HG03439 (cell line): ENCODE results near the gene AHRR.
"Not testable (repeated sequence)": the region's sequence is repeated elsewhere in the genome, so short reads cannot be mapped to it uniquely, and the experiment has no call there.

ENCODE experiments used
- ATAC-seq: cut with Tn5 transposase; IDR thresholded peaks from one replicate; pipeline ENCODE4 v1.9.1; 2021; ENCODE audit warnings: mild to moderate bottlenecking, moderate library complexity; ENCODE audit not compliant: unreplicated experiment

AHRR gene

DNA sequence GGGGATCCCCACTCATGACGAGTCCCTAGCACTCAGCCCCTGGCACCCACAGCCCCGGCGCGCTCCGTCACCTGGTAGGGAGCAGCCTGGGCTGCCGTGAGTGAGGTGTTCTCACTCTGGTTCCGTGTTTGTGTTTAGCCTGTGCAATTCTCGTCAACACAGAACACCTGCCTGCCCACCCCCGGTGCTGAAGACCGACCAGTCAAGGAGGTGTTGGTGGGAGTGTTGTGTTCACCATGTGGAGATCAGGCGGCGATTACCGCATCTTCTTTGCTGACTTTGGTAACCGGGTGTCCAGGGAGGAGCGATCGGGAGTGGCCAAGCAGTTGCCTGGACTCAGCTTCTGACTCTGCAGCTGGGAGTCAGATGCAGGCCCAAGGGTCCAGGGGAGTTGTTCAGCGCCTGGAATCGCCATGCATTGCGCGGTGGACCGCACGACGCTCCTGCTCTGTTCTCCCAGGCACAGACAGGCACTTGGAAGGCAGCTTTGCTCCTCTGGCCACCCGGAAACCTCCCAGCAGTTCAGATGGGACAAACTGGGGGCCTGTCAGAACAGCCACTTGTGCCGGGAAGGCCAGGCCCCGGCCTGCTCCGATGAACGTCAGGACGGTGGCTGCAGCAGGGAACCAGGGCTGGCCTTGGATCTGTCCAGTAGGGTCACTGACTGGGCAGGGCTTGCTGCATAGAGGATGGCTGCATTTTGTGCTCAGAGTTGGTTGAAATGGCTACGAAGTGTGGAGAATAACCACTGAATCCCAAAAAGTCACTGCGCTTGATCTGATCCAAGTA lies 149.6 kb downstream of the AHRR start:
- ATAC-seq = no peak

DNA sequence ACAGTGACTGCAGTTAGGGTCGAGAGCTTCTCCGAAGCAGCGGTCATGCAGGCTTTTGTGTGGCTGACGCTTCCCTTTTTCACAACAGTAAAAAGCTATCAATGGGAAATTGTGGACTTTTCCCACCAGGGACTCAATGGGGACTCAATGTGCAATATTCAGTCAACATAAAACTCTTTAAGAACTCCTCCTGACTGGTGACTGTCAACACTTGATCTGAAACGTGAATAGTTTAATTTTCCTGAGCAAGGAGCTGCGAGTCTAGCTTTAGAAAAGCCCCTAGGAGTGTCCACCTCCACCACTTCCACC lies 150.2 kb downstream of the AHRR start:
- no peak for ATAC-seq

DNA sequence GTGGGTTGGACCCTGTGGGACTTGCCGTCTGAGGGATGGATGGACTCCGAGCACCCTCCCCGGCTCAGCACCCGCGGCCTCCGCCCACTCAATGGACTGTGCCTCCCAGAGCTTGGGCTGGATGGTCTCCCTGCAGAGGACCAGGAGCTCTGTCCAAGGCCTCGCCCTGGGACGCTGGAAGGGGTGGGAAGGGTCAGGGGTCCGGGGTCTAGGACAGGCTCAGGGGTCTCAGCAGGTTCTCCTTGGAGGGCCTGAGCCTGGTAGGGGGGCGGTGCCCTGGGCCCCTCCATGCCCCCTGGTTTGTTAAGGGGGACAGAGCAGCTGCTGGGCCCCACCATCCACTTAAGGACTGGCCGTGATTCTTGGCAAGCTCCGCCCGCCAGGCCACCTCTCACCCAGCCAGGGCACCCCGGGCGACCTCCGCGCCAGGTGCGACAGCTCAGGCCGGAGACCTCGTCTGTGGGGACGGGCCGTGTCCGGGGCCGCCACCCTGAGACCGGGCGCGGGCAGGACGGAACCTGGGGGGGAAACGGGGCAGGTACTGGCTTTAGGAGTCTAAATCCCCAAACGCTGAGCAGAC lies 150.7 kb downstream of the AHRR start:
- peak; percentile 20 for ATAC-seq

DNA sequence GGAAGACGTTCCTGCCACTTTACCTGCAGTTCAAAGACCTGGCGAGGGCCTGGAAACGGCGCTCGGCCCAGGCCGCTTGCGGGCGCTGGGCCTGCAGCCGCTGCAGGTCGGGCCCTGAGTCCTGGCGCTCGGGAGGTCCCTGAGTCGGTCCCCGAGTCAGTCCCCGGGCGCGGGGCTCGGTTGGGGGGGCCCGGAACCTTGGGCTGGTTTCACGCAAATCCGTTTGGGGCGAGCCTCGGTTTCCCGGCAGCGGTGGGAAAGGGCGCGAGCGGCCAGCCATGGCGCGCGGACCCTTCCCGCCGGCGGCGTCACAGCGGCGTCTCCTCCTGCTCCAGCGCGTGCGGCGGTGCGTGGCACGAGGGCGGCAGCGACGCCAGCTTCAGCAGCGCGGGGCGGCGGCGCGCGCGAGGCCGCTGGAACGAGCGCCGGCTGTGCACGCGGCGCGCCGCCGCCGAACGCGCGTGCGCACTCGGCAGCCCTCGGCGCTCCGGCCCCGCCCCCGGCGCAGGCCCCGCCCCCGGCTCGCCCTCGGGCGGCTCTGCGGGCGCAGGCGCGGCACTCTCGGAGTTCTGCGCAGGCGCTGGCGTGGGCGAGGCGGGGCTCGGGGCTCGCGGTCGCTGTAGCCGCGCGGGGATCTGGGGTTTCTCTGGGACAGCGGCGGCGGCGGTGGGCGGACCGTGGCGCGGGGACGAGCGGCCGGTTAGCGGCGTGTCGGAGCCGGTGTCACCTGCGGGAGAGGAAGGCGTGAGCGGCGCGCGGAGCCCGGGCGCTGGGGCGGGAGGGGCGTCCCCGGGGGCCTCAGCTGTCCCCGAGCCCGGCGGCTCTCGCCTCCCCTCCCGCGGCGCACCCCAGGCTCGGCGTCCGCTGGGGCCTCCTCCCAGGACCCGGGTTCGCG lies 151.4 kb downstream of the AHRR start:
- peak; percentile 73 for ATAC-seq

DNA sequence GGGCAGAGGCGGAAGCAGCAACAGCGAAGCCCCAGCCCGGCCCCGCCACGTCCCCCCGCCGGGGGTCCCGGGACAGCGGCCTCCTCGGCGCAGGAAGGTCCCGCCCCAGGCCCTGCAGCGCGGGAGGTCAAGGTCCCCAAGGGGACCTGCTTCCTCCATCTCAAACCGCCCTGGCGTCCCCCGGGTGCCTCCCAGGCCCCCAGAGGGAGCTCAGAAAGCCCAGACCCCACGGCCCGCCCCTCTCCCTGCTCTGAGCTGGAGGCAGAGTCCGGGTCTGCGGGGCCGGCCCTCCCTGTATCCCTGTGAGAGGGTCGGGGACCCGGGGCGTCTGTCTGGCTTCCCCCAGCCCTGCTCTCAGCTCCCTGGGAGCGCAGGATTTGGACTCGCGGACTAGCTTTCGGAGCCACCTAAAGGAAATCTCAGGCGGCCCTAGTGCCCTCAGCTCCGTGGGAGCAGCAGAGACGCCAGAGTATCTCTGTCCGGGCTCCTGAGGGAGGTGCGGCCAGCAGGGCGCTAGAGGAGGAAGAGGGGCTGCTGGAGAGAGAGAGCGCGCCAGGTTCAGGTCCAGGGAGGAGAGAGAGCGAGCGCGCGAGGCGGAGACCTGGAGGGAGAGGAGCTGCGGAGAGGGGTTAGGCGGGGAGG lies 152.2 kb downstream of the AHRR start:
- peak; percentile 24 for ATAC-seq

DNA sequence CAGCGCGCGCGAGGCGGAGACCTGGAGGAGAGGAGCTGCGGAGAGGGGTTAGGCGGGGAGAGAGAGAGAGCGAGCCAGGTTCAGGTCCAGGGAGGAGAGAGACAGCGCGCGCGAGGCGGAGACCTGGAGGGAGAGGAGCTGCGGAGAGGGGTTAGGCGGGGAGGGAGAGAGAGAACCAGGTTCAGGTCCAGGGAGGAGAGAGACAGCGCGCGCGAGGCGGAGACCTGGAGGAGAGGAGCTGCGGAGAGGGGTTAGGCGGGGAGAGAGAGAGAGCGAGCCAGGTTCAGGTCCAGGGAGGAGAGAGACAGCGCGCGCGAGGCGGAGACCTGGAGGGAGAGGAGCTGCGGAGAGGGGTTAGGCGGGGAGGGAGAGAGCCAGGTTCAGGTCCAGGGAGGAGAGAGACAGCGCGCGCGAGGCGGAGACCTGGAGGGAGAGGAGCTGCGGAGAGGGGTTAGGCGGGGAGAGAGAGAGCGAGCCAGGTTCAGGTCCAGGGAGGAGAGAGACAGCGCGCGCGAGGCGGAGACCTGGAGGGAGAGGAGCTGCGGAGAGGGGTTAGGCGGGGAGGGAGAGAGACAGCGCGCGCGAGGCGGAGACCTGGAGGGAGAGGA lies 152.8 kb downstream of the AHRR start:
- ATAC-seq = not testable (repeated sequence)

DNA sequence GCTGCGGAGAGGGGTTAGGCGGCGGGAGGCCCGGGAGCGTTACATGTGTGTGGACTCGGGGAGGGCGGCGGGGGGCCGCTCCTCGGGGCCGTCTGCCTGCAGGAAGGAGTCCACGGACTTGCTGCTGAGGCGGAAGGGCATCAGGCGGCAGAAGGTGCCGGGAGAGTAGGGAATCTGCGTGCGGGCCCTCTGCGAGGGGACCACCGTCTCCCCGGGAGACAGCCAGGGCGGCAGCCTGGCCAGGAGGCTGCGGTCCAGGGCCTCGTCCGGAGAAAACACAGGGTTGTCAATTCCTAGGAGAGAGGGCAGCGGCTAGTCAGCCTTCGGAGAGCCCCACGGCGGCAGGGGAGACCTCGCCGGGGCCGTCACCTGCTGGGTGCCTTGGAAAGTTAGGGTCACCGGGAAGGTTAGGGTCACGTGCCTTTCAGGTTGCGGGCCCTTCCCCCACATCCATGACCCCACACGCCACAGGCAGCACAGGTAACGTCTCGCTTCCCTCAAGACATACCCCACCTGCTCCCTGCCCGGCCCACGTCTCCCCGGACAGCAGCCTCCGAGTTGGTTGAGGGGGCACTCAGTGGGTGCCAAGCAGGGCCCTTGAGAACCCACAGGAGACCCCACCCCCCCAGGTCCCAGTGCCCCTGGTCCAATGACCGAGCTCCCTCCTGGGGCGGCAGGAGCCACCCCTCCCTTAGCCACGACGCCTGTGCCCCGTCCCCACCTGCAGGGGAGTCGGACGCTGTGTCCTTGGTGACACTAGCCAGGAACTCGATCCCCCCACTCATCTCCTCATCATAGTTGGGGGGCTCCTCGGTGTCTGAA lies 153.5 kb downstream of the AHRR start:
- no peak for ATAC-seq

DNA sequence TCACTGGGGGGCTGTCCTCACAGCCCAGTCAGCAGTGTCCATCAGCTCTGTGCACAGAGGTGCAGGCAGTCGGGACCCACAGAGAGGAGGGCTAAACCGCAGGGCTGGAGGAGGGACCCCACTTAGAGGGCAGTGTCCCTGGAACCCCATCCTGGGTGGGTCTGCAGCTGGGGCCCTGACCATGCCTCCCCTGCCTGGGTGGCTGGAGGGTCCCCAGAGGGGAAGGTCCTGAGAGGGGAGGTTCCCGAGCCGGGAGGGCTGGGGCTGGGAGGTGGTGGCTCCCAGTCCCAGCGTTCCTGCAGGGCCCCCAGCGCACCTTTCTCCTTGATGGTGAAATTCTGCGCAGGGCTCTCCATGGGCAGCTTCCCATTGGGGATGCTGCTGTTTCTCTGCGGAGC lies 154.2 kb downstream of the AHRR start:
- ATAC-seq = no peak

DNA sequence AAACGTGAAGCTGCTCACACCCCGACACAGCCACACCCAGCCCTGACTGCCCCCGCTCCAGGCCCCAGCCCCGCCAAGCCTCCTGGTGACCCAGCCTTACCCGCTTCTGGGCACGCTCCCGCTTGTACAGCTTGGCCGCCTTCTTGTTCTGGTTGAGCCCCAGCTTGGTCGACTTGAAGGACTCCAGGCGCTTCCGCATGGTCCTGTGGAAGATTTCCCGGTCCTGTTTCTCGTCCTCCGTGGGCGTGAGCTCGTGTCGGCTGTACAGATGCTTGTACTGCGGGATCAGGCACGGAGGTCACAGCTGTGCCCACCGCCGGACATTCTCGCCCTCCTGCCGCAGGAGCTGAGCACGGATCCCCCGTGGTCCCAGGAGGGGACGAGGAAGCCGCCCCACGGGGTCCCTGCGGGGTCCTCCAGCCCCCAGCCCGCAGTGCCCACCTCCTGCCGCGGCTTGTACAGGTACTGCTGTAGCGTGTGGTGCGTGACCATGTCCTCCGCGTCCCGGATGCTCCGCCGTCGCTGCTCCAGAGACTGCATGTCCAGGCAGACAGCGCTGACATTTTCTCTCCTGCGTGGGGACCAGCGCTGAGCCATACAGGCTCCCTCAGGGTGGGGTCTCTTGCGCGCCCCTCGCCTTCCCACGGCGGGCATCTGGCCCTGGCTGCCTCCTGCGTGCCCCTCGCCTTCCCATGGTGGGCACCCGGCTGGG lies 154.7 kb downstream of the AHRR start:
- no peak for ATAC-seq

DNA sequence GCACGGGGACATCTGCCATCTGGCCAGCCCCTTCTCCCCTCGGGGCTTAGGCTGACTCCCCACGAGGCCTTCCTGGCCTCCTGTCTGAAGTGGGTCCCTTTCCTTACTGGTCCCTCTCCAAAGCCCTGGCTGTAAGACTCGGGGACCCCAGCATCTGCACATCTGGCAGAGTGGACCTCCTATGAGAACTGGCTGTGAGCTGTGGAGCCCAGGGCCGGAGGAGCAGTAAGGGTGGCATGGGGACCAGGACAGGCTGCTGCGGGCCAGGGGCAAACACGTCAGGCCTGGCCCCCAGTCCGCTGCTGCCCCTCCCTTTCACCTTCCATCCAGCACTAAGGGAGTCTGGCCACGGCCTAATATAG lies 155.3 kb downstream of the AHRR start:
- no peak for ATAC-seq

DNA sequence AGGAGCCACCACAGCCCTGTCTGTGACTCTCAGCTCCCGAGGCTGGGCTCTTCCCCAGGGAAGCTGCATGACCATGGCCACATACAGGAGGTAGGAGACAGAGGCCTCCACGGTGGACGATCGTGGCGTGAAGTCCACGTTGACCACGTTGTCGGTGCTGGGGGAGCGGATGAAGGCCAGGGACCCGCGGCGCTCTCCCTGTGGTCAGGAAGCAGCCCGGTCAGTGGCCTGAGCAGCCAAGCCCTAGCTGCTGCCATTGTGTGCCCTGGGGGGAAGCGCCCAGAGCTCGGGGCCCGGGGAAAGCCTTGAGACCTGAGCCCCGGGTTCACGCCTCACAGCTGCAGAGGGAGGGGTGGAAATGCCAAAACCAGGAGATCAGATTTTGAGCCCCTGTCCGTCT lies 155.7 kb downstream of the AHRR start:
- ATAC-seq = no peak

DNA sequence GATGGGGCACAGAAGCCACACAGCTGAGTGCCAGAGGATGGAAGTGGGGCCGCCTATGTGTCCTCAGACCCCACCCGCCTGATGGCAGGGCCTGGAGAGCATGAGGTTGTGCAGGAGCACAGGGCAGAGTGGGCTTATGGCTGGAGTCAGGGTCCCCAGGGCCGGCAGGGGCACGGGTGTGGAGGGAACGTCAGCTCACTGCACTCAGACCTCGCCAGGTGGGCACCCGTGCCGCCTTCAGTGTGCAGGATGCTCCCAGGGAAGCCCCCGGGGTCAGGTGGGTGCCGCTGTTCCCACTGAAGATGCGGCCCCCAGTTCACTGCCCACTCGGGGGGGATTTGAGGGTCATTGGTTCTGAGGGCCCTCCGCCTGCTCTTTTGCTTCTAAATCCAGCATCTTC lies 156.4 kb downstream of the AHRR start:
- ATAC-seq = no peak

DNA sequence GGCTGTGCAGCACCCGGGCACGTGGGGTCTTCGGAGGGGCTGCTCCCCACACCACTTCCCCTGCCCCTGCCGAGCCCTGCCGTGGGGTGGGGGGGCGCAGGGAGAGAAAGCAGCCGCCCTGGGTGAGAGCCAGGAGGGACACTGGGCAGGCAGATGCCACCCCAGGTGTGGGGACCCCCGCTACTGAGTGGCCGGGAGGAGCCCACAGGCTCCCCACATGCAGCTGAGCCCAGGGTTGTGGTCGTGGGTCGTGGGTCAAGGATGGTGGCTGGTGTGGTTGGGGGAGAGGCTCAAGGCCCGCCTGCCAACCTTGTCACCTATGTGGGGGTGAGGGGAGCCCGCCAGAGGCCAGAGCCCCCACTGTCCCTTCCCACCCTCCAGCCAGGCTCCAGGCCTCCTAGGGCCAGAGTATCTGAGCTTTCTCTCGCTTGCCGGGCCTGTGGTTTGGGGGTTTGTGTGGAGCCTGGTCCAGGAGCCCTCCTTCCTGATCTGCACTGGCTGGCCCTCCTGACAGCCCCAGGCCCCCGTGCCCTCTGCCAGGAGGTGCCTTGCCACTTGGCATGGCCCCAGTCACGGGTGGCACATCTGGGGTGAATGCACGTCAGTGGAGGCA lies 157.0 kb downstream of the AHRR start:
- no peak for ATAC-seq

DNA sequence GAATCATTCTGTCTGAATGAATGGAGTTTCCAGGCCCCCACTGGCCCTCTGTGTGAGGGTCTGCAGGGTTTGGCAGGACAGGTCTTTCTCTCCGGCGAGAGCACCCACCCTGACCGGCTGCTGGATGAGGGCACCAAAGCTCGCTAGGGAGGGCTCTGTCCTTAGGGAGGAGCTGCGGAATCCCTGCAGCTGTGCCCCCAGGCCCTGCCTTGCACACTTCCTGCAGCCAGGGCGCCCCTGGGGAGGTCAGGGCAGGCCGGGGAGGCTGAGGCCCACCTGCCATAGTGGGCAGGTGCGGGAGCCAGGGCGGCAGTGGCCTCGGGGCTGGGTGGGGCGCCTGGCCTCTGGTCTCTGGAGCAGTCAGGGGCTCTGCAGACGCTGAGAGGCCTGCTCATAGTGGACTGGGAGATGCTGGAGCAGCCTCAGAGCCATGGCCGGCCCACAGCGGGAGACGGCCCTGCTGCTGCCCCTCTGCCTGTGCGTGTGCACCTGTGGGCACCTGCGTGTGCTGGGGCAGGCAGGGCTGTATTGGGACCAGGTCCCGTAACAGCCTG lies 157.5 kb downstream of the AHRR start:
- ATAC-seq = no peak

DNA sequence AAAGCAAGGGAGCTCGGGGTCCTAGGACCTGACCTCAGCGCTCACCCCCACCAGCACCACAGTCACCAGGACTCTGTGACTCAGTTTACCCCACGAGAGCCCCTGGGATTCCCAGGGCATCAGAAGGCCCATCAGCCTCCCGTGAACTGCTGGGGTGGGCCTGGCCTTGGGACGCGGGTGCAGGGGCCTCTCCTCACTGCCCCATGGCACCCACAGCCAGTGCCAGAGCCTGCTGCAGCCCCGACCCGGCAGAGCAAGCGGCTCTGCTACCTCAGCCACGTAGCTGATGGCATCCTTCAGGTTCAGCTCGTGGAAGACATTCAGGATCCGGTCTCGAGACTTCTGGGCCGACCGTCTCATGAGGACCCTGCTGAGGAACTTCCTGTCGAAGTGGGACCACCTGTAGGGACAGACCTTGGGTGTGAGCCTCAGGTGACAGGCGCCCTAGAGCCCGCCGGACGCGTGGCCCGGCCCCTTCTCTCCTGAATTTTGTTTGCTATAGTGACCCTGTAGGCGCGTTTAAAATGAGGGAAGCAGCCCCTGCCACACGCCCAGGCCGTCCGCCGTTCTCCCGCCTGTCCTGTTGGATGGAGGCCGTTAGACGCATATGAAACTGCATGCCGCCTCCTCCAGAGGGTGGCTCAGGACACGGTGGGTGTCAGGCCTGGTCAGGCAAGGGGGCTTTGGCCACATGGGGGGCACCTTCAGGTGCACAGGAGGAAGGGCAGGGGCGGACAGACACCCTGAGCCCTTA lies 158.2 kb downstream of the AHRR start:
- ATAC-seq = no peak

DNA sequence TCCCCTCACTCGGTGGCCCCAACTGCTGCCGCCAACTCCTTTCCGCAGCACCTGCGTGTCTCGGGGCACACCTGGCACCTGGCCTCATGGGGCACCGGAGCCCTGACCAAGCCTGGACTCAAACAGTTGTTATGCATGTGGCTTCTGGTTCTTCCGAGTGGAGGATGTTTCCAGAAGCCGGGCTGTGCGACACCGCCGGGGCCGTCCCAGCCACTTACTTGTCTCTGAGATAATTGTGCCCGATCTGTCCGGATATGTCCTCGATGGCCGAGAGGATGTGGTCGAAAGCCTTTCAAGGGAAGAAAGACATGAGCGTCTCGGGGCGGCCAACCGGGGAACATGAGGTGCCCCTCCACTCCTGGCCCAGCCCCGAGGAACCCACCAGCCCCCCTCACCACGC lies 159.8 kb downstream of the AHRR start:
- ATAC-seq = no peak

DNA sequence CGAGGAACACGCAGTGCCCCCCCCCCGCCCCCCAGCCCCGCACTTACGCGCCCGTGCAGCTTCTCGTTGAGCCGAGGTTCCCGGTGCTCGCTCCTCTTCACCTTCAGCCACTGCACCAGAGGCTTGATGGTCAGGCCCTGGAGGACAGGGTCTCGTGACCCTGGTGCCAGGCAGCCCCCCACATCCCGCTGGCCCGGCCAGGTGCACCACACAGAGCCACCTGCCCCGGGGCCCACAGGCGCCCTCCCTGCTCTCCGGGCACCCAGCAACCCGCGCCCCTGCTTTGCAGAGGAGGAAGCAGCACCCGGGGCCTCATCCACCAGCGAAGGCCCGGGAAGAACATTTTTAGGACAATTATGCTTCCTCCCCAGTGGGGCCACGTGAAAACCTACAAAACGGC lies 160.5 kb downstream of the AHRR start:
- ATAC-seq = no peak

DNA sequence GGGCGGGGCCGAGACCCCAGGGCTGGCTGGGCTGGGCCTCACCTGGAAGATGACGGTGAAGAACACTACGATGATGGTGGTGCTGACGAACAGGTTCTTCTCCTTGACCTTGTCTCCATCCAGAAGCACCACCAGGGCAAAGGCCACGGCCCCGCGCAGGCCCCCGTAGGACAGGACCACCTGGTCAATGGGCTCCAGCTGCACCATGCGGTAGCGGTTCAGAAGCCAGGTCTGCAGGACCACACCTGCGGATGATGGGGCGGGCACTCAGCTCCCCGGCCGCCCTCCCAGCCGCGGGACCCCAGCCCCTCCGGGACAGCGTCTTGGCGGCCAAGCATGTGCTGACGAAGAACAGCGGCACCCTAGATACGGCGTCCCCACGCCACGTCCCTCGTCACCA lies 161.0 kb downstream of the AHRR start:
- ATAC-seq = no peak
